GM18868 (cell line): ENCODE measurements around the gene DTD2.
"Not testable (repeated sequence)": the region's sequence is repeated elsewhere in the genome, so short reads cannot be mapped to it uniquely, and the experiment has no call there.

Source experiments
- ATAC-seq: cut with Tn5 transposase; IDR thresholded peaks from one replicate; pipeline ENCODE4 v1.9.1; 2021; ENCODE audit warnings: mild to moderate bottlenecking, moderate library complexity; ENCODE audit not compliant: unreplicated experiment

DTD2 gene

DNA sequence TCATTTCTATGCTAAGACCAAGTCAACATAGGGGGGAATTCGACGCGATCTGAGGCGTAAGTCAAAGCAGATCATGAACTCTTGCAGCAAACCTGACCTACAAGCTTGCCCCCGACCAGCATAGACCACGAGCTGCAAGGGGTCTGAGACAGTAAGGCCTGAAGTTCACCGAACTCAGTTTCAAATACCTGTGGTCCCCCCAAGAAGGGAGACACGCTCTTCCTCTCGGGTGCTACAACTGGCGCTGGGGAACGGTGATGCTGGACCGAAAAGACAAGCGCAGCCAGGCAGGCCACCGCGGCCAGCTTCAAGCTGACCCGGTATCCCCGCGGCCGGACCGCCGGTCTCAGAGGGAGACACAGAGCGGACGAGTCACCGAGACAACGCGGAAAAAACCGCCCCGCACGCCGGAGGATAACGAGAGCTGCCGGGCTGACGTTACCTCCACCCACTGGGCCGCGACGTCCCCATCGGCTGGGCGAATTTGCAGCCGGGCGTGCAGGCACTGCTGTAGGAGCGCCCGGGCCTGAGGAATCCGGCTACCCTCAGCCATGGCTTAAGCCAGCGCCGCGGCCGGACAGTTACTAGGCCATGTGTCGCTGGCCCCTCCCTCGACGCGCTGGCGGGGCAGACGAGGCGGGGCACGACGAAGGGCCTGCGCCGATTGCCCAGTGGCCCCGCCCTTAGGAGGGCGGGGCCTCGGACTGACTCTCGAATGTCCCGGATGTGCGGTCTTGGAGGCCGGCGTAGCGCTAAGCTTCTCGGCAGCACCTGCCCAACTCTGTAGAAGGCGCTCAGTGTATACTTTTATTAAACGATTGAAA lies at the start of gene DTD2:
DTD2 (minus strand) TSS at position 666 of the 824 bp plus-strand sequence; CDS start at position 553, 113 bp downstream.
- ATAC-seq = peak; percentile 98

DNA sequence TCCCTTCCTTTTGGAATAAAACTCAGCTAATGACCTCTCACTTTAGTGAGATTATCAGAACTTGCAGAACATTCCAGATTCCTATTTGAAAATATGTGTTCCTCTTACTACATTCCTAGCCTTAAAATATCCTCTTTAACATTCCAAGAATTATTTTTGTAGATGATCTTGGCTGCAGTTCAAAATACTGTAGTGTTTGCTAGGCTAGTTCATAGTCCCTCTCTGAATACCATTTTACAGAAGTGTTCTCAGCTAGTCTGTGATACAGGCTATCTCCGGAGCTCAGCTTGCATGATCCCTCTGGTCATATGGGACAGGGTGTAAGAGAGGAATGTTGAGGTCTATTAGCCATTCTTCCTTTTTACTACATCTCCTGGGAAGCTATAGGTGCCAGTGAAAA lies 48.1 kb upstream of the DTD2 start:
- no peak for ATAC-seq

DNA sequence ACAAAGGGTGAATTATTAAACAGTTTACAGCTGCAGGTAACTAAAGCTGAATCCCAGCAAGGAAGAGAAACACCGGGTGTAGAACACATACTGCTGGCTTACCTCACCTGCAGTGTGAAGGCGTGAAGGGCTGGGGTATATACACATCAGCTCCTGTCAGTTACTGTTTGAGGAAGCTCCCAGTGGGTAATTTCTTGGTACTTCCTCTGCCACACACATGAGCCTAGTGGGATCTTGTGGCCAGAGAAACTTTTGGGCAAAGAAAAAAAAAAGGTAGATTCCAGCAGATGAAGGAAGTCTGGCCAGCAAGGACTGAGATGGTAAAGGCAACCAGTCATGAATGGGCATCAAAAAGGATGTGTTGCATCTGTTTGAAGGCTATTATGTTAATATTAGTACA lies 44.6 kb upstream of the DTD2 start:
- no peak for ATAC-seq

DNA sequence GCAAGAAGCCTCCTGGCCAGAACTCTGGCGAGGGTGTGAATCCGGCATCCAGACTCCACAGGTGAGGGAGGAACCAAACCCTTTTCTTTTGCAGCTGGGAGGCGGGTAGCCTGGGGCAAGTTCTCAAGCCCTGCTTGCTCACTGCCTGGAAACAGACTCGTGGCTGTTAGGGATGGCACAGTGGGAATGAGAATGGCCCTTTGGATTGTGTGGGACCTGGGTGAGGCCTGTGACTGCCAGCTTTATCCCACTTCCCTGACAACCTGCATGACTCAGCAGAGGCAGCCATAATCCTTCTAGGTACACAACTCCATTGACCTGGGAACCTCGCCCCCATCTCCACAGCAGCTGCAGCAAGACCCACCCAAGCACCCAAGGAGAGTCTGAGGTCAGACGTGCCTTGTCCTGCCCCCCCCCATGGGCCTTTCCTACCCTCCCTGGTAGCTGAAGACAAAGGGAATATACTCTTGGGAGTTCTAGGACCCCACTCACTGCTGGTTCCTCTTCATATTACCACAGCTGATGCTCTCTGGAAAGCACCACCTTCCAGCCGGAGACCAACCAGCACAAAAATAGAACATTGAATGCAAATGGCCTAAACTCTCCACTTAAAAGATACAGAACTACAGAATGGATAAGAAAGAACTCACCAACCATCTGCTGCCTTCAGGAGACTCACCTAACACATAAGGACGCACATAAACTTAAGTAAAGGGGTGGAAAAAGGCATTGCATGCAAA lies 35.6 kb upstream of the DTD2 start:
- ATAC-seq = peak; percentile 35

DNA sequence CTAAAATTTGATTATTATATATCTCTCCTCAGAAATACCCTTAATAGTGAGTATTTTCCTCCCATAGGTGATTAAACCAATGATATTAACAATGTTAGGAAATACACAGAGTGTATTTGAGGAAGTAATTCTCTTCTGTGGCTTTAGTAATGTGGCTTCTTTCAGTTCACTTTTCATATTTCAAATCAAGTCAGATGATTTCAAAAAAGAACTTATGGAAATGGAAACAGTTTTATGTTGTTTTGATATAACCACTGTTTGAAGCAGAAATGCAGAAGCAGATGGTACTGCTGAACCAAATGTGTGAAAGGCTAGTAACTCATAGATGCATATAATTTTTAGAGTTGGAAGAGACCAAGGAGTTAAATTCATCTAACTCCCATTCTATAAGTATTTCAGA lies 32.4 kb upstream of the DTD2 start:
- ATAC-seq = peak; percentile 83

DNA sequence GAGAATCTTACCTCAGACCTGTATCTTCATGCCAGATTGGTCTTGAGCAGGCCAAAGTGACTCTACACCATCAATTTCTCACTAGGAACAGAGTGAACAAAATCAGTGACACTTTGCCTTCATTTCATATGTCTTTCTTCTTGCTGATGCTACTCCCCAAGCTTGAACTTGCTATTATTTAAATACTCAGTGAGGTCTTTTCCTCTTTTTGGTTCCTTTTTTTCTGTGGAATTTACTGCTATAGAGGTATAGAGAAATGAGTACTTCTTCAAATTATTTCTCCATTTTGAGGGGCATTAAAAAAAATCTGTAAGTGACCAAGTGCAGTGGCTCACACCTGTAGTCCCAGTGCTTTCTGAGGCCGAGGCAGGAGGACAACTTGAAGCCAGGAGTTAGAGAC lies 30.6 kb upstream of the DTD2 start, which contains the start of gene GPR33:
GPR33 (minus strand) TSS at position 154 of the 400 bp plus-strand sequence. CDS start 4,074 bp downstream, outside the sequence.
- no peak for ATAC-seq

DNA sequence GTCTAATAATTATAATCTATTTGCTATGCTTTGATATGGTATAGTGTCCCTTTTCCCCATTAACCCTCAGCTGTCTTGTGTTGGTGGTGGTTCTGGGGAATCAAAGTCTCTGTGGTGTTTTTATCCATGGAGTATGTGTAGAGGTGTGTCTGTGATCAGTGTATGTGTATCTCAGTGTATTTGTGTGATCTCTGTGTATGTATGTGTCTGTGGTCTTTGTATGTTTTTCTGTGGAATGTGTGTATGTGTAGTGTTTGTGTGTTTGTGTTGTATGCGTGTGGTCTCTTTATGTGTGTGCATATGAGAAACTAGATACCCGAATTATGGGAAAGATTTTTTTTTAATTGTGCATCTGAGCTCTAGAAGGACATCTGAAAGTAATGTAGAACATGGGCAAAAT lies 29.5 kb upstream of the DTD2 start:
- no peak for ATAC-seq

DNA sequence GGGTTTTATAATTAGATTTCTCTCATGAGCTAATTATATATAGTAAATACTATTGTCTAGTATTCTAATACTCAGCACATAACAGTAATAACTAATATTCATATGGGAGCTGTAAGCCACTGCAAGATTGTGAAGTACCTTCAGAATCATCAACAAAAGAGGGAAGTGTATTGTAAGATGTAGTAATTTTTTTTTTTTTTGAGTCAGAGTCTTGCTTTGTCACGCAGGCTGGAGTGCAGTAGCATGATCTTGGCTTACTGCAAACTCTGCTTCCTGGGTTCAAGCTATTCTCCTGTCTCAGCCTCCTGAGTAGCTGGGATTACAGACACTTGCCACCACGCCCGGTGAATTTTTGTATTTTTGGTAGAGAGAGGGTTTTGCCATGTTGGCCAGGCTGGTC lies 27.4 kb upstream of the DTD2 start:
- ATAC-seq = no peak

DNA sequence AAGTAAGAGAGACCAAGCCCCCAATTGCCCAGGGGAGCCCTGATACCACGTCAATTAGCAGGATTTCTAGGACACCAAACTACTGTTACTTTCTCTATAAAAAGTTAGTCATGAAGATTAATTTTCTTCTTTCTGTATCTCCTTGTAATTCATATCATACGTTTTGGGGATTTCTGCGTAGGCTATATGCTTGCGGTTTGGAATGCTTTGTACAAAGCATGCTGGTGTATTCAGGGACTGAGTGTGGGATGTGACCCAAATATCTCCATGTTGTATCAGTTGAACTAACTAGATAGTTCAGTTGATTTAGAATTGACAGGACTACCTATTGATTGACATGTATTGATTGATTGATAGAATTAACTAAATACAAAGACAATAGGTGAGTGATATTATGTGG lies 22.9 kb upstream of the DTD2 start:
- ATAC-seq = no peak

DNA sequence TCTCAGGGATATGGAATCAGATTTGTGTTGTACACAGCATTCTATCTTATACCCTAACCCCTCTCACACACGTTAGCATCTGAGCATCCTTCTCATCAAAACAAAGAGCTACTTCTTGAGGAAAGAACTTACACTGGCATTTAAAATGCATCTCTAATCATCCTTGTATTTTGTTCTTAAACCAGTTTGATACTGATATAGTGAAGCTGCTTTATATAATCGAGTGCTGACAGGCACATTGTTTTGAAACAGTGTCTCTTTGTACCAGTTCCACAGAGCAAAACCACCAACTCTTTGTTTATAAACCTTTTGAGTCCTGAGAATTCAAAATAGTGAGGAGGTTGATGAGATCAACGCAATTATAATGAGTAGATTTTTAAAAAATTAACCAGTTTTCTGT lies 21.7 kb upstream of the DTD2 start:
- no peak for ATAC-seq

DNA sequence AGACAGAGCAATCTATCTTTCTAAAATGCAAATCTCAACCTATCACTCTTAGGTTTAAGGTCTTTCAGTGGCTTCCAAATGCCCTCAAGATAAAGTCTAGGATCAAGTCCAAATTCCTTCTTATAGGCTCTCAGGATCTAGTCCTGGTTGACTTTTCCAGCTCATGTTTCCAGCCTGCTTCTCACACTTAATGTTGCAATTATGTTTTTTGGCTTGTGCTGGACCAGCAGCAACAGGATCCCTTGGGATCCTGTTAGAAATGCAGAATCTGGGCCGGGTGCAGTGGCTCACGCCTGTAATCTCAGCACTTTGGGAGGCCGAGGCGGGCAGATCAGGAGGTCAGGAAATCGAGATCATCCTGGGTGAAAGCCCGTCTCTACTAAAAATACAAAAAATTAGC lies 19.9 kb upstream of the DTD2 start:
- no peak for ATAC-seq

DNA sequence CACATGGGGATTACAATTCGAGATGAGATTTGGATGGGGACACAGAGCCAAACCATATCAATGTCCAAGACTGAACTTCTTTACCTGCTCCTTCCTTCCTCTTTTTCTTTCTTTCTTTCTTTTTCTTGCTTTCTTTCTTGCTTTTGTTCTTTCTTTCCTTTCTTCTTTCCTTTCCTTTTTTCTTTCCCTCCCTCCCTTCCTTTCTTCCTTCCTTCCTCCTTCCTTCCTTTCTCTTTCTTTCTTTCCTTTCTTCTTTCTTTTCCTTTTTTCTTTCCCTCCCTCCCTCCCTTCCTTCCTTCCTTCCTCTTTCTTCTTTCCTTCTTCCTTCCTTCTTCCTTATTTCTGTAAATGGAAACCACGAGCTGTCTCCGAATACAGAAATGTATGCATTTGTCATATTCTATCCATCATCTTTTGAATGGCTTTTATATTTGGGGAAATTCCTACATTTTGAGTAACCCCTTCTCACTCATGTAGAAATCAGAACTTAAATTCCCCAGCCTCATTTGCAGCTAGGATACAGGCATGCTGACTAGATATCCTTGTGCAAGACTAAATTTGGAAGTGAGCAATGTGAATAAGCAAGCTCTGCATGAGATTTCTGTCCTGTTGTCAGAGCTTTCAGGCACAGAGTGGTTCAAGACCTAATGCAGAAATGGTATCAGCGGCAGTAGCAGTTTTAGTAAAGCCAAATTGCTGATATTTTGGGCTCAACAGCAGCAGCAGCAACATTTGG lies 19.0 kb upstream of the DTD2 start:
- ATAC-seq = no peak

DNA sequence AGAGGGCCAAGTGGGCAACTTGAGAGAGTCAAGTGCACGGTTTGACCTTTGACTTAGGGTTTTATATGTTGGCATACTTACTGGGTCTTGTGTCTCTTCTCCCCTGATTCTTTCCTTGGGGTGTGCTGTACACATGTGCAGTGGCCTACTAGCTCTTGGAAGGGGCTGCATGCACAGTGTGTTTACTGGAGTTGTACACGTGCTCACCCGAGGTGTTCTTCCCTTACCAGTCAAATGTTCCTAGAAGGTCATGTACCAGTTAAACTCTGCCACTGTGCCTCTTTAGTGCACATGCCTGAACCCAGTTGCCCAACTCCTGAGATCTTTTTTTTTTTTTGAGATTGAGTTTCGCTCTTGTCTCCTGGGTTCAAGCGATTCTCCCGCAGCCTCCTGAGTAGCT lies 9.2 kb upstream of the DTD2 start:
- ATAC-seq = no peak

DNA sequence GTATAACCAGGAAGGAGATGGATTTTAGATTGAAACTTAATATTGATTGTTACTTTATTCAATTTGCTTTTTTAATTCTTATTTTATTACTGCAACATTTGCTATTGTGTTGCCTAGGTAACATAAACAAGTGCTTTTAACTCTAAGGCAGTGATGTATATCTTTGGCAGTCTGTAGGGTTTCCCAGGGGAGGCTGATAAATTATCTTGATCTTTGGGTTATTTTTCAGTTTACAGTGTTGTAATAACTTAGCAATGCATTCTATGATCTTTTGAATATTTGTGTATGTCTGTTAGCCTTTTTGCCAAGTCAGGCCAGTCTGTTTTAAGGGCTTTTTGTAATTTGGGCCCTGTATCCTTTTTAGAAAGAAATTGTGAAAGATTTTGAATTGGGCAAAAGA lies 7.8 kb upstream of the DTD2 start:
- ATAC-seq = no peak

DNA sequence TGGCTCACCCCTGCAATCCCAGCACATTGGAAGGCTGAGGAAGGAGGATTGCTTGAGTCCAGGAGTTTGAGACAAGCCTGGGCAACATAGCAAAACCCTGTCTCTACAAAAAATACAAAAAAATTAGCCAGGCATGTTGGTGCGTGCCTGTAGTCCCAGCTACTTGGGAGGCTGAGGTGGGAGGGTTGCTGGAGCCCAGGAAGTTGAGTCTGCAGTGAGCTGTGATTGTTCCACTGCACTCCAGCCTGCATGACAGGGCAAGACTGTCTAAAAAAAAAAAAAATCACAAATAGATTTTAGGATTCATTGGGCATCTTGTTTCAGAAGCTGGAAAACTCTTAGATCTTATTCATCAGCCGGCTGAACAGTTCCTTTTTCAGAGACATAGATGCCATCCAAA lies 5.1 kb upstream of the DTD2 start:
- not testable (repeated sequence) for ATAC-seq

DNA sequence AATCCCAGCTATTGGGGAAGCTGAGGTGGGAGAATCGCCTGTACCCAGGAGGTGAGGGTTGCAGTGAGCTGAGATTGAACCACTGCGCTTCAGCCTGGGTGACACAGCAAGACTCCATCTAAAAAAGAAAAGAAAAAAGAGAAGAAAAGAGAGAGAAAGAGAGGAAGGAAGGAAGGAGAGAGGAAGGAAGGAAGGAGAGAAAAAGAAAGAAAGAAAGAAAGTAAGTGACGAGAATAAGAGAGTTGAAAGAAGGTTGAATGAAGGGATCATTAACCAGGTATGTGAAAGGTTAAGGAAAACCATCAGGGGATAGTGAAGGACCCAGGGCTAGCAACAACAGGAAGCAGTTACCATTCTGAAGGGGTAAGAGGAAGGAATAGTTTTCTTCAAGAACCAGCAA lies 4.2 kb upstream of the DTD2 start:
- no peak for ATAC-seq

DNA sequence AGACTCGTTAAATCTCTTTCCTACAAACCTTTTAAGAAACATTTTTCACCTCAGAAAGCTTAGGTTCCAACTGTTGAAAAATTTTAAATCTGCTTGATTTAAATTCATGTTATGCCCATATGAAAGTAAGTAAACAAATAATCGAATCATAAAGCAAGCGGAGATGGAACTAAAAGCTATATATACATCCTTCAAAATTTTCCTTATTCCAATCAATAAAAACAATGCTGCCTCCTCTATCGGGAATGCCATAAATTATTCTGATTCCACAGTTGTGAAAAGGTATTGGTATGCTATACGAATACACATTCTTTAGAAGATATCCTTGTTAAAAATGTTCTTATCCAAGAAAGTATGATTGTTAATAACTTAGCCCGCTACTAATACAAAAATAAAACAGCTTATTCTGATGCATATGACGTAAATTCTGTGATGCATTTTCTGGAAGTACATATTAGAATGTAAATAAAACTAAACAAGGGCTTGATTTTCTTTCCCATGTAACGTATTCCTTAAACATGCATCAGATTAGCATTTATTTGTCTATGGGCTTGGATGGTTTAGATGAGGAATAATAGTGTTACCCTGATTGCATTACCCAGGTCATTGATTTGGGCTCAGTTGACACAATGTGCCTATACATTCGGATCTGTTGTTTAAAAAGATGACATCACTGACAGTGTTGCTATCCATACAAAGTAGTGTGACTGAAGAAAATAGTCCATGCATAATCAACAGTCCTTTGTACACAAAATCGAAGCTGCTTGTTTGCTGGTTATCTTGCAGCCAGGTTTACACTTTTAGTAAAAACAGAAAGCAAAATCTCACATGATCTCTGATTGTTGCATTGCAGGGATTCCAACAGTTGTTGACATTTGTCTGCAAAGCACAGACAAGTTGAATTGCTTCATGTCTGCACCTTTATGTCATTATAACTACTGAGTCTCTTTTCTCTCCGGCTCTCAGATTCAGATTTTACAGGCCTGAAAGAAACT lies 656 bp upstream of the DTD2 start:
- ATAC-seq = no peak

DNA sequence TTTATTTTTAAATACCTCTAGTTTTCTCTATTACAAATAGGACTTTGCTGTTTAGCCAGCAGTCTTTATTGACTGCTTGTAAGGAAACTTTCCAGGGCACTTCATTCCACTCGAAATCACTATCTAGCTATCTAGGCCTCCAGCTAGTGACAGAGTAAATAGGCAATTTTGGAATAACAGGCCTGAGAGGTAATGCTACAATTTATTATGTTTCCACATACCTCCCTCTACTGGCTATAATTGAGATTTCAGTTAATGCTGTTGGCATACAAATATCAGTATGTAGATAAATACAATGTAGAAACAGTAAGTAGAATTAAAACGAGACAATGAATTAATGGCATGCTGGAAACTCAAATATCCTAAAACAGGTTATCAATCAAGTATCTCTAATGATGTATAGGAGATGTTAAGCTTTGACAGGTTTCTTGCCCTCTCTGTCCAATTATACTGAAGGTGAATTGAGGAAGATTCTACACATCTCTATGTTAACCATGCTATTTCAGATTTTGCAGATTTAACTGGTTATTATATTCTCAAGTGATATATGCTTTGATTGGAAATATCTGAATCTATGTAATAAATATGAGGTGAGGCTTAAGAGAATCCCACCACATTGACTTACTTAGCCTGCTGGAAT lies 7.2 kb downstream of the DTD2 start:
- peak; percentile 82 for ATAC-seq

DNA sequence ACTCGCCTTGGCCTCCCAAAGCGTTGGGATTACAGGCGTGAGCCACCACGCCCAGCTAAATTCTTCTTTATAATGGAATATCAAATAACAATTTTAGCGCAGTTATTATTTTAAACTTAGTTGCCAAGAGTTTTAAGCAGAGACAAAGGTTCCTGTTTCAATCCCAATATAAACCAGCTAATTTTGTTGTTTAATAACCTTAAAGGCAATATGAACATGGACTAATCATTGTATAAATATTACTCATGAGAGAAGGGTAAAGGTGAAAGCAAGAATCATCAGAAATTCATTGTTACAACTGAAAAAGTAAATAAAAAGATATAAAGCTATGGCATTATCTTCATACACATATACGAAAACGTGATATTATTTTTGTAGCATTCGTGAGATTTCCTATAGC lies 8.2 kb downstream of the DTD2 start:
- no peak for ATAC-seq

DNA sequence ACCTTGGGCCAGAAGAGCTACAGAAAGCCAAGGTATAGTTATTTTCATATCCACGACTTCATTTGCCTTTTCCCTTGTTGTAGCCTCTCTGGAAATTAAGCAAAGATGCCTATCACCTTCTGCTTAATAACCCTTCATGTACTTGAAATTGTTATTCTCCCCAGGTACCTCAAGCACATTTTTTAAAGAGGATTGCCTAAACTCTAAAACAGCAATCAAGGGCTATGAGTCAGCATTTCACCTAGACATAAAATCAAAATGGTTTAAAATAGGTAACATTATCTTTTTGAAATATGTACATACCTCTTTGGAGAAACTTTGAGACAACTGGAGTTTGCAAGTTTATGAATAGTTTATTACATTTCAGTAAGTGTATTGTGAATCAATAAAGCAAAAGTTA lies 11.6 kb downstream of the DTD2 start:
- ATAC-seq = no peak
